A673 (cell line): ENCODE data around the gene NR5A2. TPM values are rescaled to one million over a fixed set of nuclear protein-coding genes. Genes with fewer than 3 reads are reported as not detected.

ENCODE experiments used
- BruUV-seq: library from RNA; stranded (reverse); fragments of 400-500 nt; replicated peaks from 2 replicates; lab custom pipeline; 2021; lab: Mats Ljungman, UMichigan
- CTCF ChIA-PET: fragments of 300-600 bp; sonication (Branson Sonifier 250); formaldehyde crosslinking; loops from one replicate; lab custom pipeline; 2022; ENCODE audit warnings: antibody characterized with exemption; lab: Charles Lee
- POLR2A ChIA-PET: fragments of 300-600 bp; sonication (Branson Sonifier 250); formaldehyde crosslinking; loops from one replicate; lab custom pipeline; 2022; ENCODE audit warnings: antibody characterized with exemption; ENCODE audit not compliant: low non-redundant PET; lab: Charles Lee
- DNase-seq: peaks from one replicate; pipeline ENCODE4 v3.0.0-alpha.2; 2015; ENCODE audit warnings: low spot score
- H3K27ac ChIP-seq: fragments of 200-600 bp; sonication (generic); 2 replicates; pipeline ENCODE4 v1.5.1; 2016; ENCODE audit warnings: mixed run types, low read depth, mild to moderate bottlenecking, mixed read lengths, antibody characterized with exemption, low read length; ENCODE audit not compliant: poor library complexity, severe bottlenecking
- H3K27me3 ChIP-seq: fragments of 200-600 bp; sonication (generic); replicated peaks from 2 replicates; pipeline ENCODE4 v1.6.1; 2017; ENCODE audit warnings: mixed run types, low read depth, mild to moderate bottlenecking, mixed read lengths, antibody characterized with exemption, low read length; ENCODE audit not compliant: insufficient read depth, poor library complexity
- H3K36me3 ChIP-seq: fragments of 200-600 bp; sonication (generic); 2 replicates; pipeline ENCODE4 v1.6.1; 2016; ENCODE audit warnings: mixed run types, mild to moderate bottlenecking, mixed read lengths, antibody characterized with exemption, low read length; ENCODE audit not compliant: insufficient read depth, poor library complexity, severe bottlenecking
- H3K4me1 ChIP-seq: fragments of 200-600 bp; sonication (generic); 2 replicates; pipeline ENCODE4 v1.6.1; 2017; ENCODE audit warnings: mixed run types, mild to moderate bottlenecking, mixed read lengths, antibody characterized with exemption, low read length; ENCODE audit not compliant: insufficient read depth, poor library complexity, severe bottlenecking
- H3K4me3 ChIP-seq: fragments of 200-600 bp; sonication (generic); 2 replicates; pipeline ENCODE4 v1.5.1; 2016; ENCODE audit warnings: low read depth, mixed run types, mild to moderate bottlenecking, mixed read lengths, low read length; ENCODE audit not compliant: poor library complexity, severe bottlenecking
- H3K9me3 ChIP-seq: fragments of 200-600 bp; sonication (generic); 2 replicates; pipeline ENCODE4 v1.6.1; 2016; ENCODE audit warnings: mixed run types, low read depth, mild to moderate bottlenecking, mixed read lengths, antibody characterized with exemption, low read length; ENCODE audit not compliant: poor library complexity, severe bottlenecking
- EZH2 ChIP-seq: fragments of 200-600 bp; sonication (generic); IDR thresholded peaks from 2 replicates; pipeline ENCODE4 v1.6.1; 2017; ENCODE audit warnings: borderline replicate concordance, low read depth, mild to moderate bottlenecking, mixed read lengths, antibody characterized with exemption, low read length; ENCODE audit not compliant: poor library complexity, severe bottlenecking
- intact Hi-C: fragments of 100-400 bp; cut with micrococcal nuclease; formaldehyde crosslinking; loops from one replicate; pipeline ENCODE4 v1.10.0; 2022; ENCODE audit not compliant: unreplicated experiment
- total RNA-seq: library from RNA; stranded (reverse); gene quantifications from 2 replicates; pipeline ENCODE4 v1.2.3, GENCODE V29; 2021
- TF ChIP-seq, protein P1 (sequence below): fragments of 300-800, 200-600 bp; sonication (generic); conservative IDR thresholded peaks from 2 replicates; pipeline ENCODE4 v1.5.1; 2017; ENCODE audit warnings: low read depth, mild to moderate bottlenecking, antibody characterized with exemption, low read length, moderate library complexity, mixed read lengths

NR5A2 gene
- total RNA-seq, 1 experiment from 2014 or later = not detected

- BruUV-seq = no TSS peak
- CTCF ChIA-PET = interaction anchor here (0.7 kb wide), 1 partner anchor 12 kb away, joined by 7 read pairs; no protein-coding TSS in a partner anchor
- no peak overlapping the region for H3K27ac ChIP-seq
Observed at GRCh38 chr1:200042552-200043335, 15.2 kb downstream of the NR5A2 start.

GRCh38 chr1:200043336-200043668, 15.8 kb downstream of the NR5A2 start:
- Histone ChIP-seq H3K4me3 (peak overlapping the region; percentile 32), H3K4me1 (peaks cover 9% of the 10 kb centered on the region), H3K27ac (no peak overlapping the region), H3K27me3 (peaks cover 90% of the 10 kb centered on the region), H3K9me3 (no peaks in the 10 kb centered on the region), H3K36me3 (no peaks in the 10 kb centered on the region)
- DNase-seq = no peak
- CTCF ChIA-PET = interaction anchor here (0.7 kb wide), 1 partner anchor 12 kb away, joined by 7 read pairs; no protein-coding TSS in a partner anchor
- BruUV-seq = no TSS peak
- TF ChIP-seq, protein P1, sequence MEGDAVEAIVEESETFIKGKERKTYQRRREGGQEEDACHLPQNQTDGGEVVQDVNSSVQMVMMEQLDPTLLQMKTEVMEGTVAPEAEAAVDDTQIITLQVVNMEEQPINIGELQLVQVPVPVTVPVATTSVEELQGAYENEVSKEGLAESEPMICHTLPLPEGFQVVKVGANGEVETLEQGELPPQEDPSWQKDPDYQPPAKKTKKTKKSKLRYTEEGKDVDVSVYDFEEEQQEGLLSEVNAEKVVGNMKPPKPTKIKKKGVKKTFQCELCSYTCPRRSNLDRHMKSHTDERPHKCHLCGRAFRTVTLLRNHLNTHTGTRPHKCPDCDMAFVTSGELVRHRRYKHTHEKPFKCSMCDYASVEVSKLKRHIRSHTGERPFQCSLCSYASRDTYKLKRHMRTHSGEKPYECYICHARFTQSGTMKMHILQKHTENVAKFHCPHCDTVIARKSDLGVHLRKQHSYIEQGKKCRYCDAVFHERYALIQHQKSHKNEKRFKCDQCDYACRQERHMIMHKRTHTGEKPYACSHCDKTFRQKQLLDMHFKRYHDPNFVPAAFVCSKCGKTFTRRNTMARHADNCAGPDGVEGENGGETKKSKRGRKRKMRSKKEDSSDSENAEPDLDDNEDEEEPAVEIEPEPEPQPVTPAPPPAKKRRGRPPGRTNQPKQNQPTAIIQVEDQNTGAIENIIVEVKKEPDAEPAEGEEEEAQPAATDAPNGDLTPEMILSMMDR = no peak
- no peak for TF ChIP-seq EZH2
- POLR2A ChIA-PET = no interaction called here
- intact Hi-C loops = no loop called here

More at GRCh38 chr1:200042552-200043335, 15.2 kb downstream of the NR5A2 start:
- DNase-seq = no peak
- no peaks in the 10 kb centered on the region for H3K9me3 ChIP-seq
- H3K27me3 ChIP-seq = peaks cover 96% of the 10 kb centered on the region
- peak overlapping the region; percentile 32 for H3K4me3 ChIP-seq
- TF ChIP-seq, protein P1 = no peak
- TF ChIP-seq EZH2 = peak; percentile 99
- POLR2A ChIA-PET = no interaction called here
- H3K4me1 ChIP-seq = peaks cover 9% of the 10 kb centered on the region
- H3K36me3 ChIP-seq = no peaks in the 10 kb centered on the region
- intact Hi-C loops = no loop called here

DNA sequence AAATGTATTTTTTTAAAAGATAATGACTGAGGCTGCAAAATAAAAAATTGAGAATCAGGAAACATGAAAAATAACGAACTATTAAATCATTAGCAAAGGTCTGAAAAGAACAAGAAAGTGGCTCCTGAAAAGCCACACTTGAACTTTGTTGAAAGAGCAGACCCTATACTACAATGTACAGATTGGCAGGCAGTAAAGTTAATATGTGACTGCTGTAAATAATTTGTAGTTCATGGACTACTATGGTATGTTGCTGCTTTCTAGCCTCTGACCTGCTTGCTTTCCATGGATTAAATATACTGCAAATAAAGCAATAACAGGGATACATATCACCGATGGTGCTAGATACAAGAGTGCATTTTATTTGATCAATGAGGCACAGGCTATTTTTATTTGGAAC, 18.6 kb downstream of the NR5A2 start:
- intact Hi-C loops = no loop called here
- no peaks in the 10 kb centered on the region for H3K36me3 ChIP-seq
- peaks cover 9% of the 10 kb centered on the region for H3K4me1 ChIP-seq
- TF ChIP-seq, protein P1 = no peak
- no peak for TF ChIP-seq EZH2
- ChIA-PET POLR2A (no interaction called here), CTCF (no interaction called here)
- no peak overlapping the region for H3K4me3 ChIP-seq
- H3K9me3 ChIP-seq = no peaks in the 10 kb centered on the region
- no peak for DNase-seq
- BruUV-seq = no TSS peak
- H3K27me3 ChIP-seq = peaks cover 74% of the 10 kb centered on the region
- H3K27ac ChIP-seq = no peak overlapping the region
